Neural progenitor cell (in vitro differentiated cells): ENCODE results near the gene FARP2.

Experiments
- CTCF ChIP-seq: fragments of 200-600 bp; sonication (generic); IDR thresholded peaks from 2 replicates; pipeline ENCODE4 v1.5.1; 2017; ENCODE audit warnings: antibody characterized with exemption, mild to moderate bottlenecking
- EZH2 ChIP-seq: fragments of 200-600 bp; sonication (generic); IDR thresholded peaks from 2 replicates; pipeline ENCODE4 v1.6.1; 2017; ENCODE audit warnings: antibody characterized with exemption, mild to moderate bottlenecking, moderate library complexity

- TF ChIP-seq CTCF: no peak
- no peak for TF ChIP-seq EZH2
Measured at GRCh38 chr2:241329669-241330615, 26.1 kb upstream of the FARP2 start.
